ENCODE results near the gene PGM1.

DNA sequence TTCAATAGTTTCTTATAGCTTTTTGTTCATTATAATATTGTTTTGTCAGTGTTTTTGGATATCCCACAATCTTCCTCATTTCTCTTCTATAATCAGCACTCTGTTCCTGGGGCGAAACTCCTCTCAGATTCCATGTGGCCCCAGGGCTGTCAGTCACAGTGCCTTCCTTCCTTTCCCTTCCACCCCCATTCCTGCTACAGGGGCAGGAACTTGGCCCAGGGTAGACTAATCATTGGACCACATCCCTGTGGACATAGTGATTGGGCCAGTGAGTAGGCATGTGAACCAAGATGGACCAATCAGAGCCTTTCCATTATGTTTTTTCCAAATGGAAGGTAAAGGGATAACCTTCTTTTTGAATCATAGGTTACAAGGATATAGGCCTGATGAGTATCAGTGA lies 78.3 kb downstream of the PGM1 start:
- TF ChIP-seq, protein P1, sequence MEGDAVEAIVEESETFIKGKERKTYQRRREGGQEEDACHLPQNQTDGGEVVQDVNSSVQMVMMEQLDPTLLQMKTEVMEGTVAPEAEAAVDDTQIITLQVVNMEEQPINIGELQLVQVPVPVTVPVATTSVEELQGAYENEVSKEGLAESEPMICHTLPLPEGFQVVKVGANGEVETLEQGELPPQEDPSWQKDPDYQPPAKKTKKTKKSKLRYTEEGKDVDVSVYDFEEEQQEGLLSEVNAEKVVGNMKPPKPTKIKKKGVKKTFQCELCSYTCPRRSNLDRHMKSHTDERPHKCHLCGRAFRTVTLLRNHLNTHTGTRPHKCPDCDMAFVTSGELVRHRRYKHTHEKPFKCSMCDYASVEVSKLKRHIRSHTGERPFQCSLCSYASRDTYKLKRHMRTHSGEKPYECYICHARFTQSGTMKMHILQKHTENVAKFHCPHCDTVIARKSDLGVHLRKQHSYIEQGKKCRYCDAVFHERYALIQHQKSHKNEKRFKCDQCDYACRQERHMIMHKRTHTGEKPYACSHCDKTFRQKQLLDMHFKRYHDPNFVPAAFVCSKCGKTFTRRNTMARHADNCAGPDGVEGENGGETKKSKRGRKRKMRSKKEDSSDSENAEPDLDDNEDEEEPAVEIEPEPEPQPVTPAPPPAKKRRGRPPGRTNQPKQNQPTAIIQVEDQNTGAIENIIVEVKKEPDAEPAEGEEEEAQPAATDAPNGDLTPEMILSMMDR (IDR thresholded peaks at IDR 0.05) = no peak
- TF ChIP-seq POLR2A (IDR thresholded peaks at IDR 0.05) = no peak
- no peak for TF ChIP-seq EP300 (IDR thresholded peaks at IDR 0.05)
- TF ChIP-seq POLR2AphosphoS5 (IDR thresholded peaks at IDR 0.05) = no peak

All from stomach (tissue), 4 donors.